ENCODE results near the gene CUBN.
"Not testable (repeated sequence)": the region's sequence is repeated elsewhere in the genome, so short reads cannot be mapped to it uniquely, and the experiment has no call there.

The CUBN gene

DNA sequence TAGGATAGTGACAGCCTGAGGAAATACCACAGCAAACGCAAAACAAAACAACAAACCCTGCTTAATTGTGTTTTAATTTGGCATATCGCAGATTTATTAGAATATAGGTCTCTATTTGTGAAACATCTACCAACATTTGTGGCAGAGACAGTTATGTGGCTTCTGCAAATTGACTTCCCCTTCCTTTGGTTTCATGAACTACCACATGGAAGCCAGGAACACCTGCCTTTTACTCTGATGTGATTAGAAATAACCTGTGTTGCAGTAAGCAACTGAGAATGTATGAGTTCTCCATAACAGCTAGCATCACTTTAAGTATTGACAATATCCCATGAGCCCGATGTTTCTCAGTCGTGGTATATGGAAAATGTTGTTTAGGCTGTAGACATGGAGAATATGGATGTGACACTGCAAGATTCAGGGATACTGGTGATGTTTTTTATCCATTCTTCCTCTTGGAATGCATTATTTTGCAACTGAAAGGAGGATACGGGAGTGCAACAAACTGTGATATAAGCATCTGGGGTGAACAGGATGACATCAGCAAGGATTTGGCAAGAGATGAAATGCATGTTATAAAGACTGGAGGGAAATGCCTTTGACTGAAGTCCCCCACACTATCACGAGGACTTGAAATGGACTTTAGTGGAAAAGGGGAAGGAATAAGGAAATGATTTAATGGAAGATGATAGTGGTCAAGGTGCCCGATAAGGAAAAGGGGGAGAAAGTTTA is 95.9 kb downstream of the CUBN start:
- no peak for ATAC-seq

DNA sequence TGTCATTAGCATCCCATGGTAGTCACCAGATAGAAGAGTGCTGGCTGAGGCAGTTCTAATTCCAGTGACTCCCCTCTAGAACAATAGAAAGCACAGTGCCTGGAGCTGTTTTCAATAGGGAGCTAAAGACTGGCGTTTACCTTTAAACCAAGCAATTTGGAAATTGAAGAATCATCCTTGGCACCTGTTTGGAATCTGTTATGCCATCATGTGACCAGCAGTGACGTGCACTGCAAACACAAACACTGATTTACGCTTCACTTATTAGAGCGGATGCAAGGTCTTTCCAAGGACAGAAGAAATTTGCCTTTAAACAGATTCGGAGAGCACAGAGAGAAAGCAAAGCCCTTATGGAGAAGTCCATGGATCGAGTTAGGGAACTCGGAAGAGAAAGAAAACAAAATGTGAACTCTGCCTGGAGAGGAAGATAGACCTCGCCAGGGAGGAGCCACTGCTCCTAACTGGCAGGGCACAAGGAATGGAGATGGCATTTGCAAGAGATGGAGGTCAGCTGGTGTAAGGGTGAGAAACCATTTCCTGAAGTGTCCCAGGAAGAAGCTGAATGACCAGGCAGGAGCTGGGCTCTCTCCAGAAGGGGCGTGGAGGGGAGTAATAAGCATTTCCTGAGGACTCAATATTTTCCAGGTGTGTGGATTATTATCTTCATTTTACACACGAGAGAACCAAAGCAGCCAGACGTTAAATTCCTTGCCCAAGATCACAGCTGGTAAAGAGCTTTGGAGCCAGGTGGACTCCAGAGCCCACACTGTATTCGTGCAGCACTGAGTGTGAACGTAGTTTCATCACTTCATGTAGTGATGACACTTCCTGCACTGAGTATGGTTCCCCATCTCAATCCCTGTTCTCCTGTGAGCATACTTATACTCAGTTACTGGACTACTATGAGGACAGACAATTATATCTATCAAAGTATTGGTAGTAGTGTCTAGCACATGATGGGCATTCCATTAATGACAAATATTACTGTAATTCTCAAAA is 97.7 kb downstream of the CUBN start:
- ATAC-seq = no peak

DNA sequence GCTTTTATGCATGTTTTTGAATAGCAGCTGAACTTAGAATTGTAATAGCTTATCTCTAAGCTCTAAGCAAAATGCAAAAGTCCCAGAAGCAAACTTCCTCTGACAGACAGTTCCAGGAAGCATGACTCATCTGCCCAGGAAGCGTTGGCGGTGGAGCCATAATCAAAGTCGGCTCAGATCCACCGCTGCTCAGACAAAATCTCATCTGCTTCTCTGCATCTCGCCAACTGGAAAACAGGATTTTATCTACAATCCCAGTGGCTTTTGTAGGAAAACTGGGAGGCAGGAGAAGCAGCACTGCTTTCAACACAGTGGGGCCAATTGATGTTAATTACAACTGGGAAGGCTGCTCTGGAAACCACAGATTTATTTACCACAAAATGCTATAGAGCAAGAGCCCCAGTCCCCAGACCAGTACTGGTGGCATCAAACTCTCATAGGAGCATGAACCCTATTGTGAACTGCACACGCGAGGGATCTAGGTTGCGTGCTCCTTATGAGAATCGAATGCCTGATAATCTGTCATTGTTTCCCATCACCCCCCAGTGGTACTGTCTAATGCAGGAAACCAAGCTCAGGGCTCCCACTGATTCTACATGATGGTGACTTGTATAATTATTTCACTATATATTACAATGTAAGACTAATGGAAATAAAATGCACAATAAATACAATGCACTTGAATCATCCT is 99.9 kb downstream of the CUBN start:
- peak; percentile 12 to 14 for ATAC-seq

DNA sequence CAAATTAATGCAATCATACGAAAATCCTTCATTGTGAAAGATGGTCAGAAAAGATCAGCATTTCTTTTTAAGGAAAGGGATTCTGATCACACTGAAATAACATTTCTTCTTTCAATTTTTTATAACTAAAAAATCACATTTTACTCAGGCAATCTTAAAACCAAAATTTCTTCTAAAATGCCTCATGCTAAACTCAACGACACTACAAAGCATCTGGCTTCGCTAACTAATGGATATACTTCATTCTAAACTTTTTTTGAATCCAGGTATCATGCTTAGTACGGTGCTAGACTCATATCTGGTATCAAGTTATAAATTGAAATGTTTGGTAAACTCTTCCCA is 100.4 kb downstream of the CUBN start:
- no peak for ATAC-seq

DNA sequence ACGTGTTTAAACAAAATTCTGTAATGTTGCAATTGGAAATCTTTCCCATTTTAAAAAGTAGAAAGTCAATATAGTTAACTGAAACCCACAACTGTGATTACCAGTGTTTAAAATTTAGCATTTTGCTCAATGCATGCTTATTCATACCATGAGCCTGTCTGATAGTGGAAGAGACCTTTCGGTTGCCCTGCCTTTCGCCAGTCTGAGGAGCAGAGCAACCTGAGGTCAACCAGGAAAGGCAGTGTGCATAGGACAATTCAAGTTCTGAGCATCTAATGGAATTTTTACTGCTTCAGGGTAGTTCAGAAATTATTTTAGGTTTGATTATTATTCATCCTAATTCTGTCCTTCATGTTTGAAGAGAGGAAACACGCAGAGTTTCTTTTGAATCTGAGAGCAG is 100.8 kb downstream of the CUBN start:
- ATAC-seq = no peak

DNA sequence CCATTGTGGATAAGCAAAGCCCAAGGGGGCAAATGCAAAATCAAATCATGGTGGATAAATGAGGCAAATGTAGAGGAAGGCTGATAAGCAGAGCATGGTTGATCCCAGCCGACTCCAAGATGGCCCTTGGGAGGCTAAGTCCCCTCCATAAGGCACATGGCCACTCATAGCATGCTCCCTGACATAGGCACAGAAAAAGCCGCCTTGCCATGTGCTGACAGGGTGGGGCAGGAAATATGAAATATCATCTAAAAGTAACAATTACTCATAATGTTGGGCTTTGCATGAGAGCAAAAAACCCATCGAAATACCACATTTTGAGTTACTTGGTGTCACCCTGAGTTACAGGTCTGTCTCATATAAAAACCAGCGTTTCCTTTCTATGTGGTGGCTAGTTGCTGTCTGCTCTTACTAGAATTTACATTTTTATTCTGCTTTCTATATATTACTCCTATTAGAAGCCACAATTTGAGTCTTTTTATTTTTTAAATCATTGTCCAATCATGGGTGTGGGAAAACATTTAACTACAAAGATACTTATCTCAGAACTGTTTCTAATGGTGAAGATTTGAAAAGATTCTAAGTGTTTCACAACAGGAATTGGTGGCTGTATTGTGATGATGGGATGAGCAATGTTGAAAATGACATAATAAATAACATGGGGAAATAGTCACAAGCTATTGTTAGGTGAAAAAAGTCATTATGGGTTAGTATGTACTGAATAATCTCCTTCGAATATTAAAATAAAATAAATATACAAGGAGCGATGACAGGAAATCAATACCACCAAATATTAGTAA is 102.7 kb downstream of the CUBN start:
- peak; percentile 68 for ATAC-seq

DNA sequence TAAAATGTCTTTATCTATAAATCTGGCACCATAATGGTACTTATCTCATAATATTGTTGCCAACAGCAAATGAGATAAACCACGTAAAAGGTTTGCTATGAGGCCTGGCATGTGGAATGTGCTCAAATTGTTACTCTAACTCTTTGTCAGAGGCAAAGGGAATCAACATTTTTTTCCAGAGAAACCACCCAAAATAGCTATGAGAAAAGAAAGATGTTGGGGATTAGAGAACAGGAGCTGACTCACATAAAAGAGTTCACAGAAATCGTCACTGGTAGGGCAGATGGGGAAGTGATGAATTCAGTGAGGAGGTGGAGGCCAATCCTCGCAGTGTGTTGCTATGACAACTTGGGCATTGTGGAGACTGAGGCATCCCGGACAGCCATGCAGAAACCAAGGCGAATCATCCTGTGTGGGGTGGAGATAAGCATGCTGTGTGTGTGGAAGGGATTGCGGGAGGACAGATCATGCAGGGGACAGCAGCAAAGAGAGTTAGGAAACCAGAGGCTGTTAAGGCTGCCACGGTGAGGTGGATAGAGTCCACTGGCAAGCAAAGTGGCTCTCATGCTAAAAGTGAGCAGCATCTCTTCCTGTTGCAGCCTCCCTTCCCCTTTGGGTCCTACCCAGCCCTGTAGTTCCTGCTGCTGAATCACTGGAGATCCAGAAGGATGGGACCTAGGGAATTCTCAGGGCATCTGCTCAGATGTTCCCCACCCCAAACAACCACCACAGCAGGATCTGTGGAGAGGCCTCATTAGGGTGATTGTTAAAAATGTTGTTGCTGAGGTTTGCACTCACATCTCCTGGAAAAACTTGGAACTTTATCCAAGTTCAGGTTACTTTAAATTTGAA is 103.9 kb downstream of the CUBN start:
- ATAC-seq = peak; percentile 40 to 42

DNA sequence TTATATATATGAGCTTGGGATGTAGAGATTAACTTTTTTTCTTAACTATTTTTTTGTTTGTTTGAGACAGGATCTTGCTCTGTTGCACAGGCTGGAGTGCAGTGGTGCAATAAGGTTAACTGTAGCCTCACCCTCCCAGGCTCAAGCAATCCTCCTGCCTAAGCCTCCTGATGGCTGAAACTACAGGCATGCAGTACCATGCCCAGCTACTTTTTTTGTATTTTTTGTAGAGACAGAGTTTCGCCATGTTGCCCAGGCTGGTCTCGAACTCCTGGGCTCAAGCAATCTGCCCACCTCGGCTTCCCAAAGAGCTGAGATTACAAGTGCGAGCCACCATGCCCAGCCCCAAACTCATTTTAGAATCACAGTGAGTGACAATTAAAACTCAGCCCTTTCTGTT is 105.2 kb downstream of the CUBN start:
- ATAC-seq = no peak

DNA sequence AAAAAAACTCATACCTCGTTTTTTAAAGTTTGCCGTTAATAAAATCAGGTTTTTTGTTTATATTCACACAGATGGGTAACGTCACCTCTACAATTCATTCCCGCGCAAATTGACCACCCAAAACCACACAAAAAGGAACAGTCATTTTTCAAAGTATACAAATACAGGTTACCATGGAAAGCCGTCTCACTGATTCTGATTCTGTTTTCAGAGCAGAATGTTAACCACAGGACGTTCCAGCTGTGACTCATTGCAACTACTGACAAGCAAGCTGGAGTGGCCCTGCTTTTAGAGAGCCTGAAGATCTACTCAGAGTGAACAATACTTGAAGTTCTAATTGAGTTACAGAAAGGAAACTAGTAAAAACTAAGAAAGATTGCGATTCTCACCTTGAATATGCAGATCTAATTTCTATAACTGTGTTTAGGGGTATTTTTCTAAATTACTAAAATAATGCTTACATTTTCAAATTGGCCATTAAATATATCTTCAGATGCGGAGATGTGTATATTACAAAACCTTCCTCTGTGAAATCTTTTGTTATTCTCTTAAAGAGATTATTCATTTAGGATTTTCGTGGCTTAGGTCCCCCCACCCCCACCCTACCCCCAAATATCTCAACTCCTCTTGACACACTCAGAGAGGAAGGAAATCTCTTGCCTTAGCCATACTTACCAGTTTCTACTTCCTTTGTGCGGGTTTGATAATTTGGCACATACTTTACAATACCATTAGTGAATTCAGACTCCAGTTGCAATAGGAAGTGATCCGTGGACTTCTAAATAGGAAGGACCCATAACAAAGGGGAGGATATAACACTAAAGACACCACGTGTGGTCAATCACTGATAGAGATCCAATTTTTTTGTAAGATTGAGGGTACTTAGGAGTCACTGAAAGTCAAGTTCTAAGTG is 106.0 kb downstream of the CUBN start:
- peak; percentile 71 to 73 for ATAC-seq

DNA sequence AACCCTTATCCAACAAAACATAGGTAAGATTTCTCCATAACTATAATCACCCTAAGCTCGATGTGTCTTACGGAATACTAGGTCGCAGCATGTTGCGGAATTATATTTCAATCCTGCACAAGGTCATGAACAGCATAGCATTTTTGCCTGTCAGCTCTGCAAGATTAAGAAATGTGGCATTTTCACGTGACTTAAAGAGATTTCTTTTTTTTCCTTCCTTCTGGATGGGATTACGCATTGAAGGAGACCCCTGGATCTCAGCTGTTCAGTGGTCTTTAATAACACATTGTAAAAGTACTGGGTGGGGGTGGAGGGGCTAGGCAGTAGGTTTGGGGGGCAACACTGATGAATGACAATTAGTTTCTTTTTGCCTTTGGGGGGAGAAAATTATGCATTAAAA is 106.7 kb downstream of the CUBN start:
- no peak for ATAC-seq

DNA sequence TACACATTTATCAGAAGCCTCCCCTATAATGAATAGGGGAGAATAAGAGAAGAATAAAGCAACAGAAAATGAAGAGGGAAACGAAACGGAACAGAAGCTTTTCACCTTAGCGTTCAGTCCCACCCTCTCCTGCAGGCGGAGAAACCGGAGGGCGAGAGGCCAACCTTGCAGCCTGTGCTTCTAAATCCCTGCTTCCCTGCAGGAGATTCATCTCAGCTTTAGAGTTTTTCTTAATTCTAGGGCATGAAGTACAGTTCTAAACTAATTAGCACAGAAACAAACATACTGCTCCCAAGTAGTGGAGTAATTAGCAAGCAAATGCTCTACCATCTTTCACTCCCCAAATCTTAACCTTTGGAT is 107.2 kb downstream of the CUBN start:
- ATAC-seq = no peak

DNA sequence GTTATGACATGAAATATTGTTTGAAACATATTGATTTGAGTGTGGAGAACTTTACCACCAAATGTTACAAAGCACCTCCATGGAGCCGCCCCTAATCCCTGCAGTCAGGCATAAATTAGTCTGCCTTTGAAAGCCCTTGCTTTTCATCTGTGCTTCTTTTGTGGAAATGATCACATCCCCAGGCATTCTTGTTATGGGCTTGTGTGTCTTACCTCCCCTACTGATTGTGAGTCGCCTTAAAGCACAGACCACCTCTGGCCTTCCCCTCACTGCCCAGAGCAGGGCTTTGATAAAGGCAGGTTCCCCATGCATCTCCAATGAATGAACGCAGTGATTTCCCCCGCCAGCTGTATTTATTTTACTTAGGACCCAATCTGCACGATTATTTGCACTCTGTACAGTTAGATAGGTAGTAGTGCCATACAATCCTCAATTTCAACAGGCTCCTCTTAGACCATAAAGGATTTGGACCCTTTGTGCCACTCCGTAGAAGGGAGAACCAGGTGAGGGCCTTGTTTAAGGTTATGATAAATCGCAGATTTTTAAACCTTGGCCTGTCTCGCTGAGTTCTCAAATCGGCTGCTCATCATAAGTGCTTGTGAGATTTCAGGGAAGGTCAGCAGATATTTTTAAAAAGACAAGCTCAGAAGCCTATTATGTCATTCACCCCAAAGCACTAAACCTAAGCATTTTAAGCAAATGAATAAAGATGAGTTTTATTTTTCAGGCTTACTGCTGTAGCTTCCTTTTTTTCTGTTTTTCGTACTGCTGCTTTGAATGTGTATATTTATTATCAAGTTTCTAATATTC is 107.8 kb downstream of the CUBN start:
- no peak for ATAC-seq

DNA sequence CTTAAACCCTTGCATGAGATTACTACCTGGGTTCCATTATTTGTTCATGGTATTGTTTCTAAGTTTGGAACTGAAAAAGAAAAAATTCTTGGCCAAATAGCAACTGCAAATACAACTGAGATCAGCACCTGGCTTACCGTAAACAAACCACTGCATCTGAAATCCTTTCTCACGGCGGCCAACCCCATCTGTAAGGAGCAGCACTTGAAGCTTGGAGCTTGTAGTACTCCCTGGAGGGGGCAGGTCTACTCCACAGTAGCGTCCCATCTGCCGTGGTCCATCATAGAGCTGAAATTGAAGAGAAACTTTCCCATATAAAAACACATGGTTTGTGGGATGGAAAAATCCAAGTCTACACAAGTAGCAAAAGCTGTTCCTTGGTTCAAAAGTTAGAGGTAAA is 109.9 kb downstream of the CUBN start:
- ATAC-seq = no peak

DNA sequence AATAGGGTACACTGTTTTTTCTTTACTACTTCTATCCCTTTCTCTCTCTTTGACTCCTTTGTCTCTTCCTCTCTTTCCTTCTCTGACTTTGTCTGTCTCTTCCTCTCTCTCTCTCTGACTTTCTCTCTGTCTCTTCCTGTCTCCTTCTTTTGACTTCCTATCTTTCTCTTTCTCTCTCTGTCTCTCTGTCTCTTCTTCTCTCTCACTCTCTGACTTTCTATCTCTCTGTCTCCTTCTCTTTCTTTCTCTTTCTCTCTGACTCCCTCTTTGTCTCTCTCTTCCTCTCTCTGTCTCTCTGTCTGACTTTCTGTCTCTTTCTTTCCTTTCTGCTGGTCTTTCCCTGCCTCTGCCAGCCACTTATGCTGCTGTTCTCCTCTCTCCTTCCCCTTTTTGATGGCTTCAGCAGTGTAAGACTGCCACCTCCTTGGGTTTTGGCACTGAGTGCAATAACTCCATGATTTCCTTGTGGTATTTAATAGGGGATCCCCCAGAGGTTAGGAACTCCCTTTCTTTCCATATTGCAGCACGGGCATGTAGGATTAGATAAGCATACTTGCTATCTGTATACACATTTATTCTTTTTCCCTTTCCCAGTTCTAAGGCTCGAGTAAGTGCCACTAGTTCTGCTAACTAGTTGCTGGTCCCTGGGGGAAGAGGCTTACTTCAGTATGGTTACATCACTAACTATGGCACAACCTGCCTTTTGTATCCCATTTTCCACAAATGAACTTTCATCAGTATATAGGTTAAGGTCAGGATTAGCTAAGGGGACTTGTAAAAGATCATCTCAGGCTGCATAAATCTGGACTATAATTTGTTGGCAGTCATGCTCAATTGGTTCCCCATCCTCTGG is 116.3 kb downstream of the CUBN start:
- not testable (repeated sequence) for ATAC-seq

DNA sequence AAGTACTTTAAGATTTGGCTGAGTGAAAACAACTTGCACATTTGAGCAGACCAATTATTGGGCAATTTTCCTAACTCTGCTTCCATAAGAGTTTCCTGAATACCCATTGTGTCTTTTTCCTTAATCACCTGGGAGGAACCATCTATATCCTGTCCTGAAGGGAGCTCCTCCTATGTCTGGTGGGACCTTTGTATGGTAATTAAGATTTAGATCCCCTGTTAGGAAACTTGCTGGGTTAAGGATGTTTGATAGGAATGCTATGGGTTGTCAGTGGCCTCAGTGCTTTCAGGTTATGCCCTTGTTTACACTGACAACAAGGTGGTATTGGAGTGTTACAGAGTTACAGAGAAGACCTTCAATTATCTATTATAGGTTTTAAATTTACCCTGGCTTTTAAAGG is 116.9 kb downstream of the CUBN start:
- not testable (repeated sequence) for ATAC-seq

DNA sequence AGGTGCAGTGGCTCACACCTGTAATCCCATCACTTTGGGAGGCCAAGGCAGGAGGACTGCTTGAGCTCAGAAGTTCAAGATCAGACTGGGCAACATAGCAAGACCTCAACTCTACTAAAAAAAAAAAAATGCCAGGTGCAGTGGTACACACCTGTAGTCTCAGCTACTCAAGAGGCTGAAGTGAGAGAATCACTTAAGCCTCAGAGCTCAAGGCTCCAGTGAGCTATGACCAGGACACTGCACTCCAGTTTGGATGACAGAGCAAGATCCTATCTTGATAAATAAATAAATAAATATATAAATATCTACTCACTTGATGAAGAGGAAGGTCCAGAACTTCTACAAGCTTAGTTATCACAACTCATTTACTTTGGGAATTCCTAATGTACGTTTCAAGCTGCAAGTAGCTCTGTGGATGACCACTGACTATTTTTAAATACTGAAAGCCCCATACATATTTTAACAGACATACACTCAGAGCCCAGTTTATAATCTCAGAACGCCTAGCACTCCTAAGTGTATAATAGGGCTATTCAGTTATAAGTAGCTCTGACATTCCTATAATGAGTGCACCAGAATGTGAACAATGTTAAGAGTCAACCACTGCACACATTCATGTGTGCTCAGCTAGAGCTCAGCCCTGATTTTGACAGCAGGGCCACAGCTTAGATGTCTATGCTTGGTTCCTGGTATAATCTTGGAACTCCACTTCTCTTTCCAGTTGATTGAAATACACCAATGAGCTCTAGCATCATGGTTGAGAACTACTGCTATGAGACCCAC is 119.1 kb downstream of the CUBN start:
- no peak for ATAC-seq

DNA sequence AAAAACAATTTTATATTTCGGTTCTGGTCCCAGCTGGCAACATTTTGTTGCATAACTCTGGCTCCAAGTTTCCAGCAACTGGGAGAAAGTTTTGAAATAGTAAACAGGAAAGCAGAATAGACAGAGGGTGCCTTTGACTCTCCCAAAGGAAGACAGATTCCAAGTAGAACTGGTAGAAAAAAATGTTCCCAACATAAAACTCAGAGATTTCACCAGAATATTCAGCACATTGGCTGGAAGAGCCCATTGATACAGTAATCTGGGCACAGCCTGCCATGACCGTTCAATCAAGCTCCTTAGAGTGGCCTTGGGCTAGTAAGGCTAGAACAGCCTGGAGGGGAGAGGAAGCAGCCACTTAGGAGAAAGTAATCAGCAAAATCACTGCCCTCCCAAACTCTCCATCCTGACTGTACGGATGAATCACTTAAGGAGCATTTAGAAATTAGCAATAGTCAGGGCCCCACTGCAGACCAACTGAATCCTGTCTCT is 120.4 kb downstream of the CUBN start:
- no peak for ATAC-seq

DNA sequence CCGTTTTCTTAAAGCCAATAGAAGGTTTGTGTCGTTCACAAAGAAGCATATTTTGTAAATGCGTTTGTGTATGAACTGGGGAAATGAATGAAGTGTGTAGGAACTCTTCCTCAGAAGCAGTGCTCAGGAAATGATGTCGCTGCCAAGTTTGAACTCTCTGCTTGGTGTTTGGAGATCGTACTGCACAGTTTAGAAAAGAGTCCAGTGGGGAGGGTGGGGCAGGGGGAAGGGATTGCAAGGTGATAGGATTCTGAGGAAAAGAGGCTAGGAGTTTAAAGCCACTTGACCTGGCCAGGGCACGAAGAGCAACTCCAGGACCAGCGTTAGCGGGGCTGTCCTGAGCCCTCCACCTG is 122.2 kb downstream of the CUBN start:
- no peak for ATAC-seq

Data from activated CD4-positive, CD25-positive, alpha-beta regulatory T cell treated with anti-CD3 and anti-CD28 coated beads, Interleukin-2, amount 50 U/mL, for 24 hours (primary cell).